Thyroid gland (tissue), 4 donors: ENCODE data around the gene SLC24A4.

Source experiments
- CTCF ChIP-seq, 6 experiments: fragments of 200-600 bp in 3 of 6; fragments of 450-650 bp in 3 of 6; sonication (generic) in 3 of 6; IDR thresholded peaks; one replicate each; pipeline ENCODE4 v1.5.1; 2016 to 2019; ENCODE audit warnings: antibody characterized with exemption in 6 of 6, mild to moderate bottlenecking in 2 of 6, inconsistent platforms in 1 of 6, moderate library complexity in 1 of 6
- POLR2A ChIP-seq, 2 donors: fragments of 450-650 bp; IDR thresholded peaks; one replicate each; pipeline ENCODE4 v1.6.1; 2017; ENCODE audit warnings: antibody characterized with exemption in 2 of 2, mild to moderate bottlenecking in 2 of 2, moderate library complexity in 1 of 2

- no peak for TF ChIP-seq CTCF (IDR thresholded peaks at IDR 0.05)
- no peak for TF ChIP-seq POLR2A (IDR thresholded peaks at IDR 0.05)
These were observed 169.3 kb downstream of the SLC24A4 start for GRCh38 chr14:92492258-92492657.
